Lower leg skin (tissue), 3 donors: Measurements from ENCODE around the gene MAS1L.

Experiments
- POLR2A ChIP-seq, 2 donors: fragments of 450-650 bp; IDR thresholded peaks; one replicate each; pipeline ENCODE4 v1.6.1; 2016 to 2017; ENCODE audit warnings: antibody characterized with exemption in 2 of 2, mild to moderate bottlenecking in 1 of 2, moderate library complexity in 1 of 2
- TF ChIP-seq, protein P1 (sequence below), 3 donors: fragments of 450-650 bp; IDR thresholded peaks; one replicate each; pipeline ENCODE4 v1.5.1; 2016; ENCODE audit warnings: antibody characterized with exemption in 3 of 3, mild to moderate bottlenecking in 3 of 3, moderate library complexity in 2 of 3

DNA sequence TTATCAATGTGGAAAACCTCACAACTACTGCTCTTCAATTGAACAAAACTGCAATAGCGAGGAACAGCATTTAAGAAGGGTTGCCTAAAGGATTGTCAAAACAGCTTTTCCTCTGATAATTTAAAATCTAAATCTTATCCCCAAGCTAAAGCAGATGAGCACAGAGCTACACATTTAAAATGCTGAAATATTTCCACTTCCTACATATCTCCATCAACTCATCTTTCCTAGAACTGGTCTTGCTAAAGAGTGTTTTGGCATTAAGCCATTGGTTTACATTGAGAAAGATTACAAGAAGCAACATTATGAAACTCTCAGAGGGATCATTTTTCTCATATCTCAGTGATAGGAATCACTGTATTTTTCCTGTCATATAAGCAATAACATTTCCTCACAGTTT, 45.0 kb downstream of the MAS1L start:
- TF ChIP-seq, protein P1, sequence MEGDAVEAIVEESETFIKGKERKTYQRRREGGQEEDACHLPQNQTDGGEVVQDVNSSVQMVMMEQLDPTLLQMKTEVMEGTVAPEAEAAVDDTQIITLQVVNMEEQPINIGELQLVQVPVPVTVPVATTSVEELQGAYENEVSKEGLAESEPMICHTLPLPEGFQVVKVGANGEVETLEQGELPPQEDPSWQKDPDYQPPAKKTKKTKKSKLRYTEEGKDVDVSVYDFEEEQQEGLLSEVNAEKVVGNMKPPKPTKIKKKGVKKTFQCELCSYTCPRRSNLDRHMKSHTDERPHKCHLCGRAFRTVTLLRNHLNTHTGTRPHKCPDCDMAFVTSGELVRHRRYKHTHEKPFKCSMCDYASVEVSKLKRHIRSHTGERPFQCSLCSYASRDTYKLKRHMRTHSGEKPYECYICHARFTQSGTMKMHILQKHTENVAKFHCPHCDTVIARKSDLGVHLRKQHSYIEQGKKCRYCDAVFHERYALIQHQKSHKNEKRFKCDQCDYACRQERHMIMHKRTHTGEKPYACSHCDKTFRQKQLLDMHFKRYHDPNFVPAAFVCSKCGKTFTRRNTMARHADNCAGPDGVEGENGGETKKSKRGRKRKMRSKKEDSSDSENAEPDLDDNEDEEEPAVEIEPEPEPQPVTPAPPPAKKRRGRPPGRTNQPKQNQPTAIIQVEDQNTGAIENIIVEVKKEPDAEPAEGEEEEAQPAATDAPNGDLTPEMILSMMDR (IDR thresholded peaks at IDR 0.05), result no peak
- no peak for TF ChIP-seq POLR2A (IDR thresholded peaks at IDR 0.05)
